BE2C (cell line): Measurements from ENCODE around the gene TRANK1.

Source experiments
- DNase-seq: peaks from one replicate; pipeline ENCODE4 v3.0.0-alpha.2; 2020
- H3K27me3 ChIP-seq: fragments of 250-450 bp; sonication (Bioruptor Pico); 2 replicates; pipeline ENCODE4 v1.5.1; 2020; ENCODE audit warnings: mild to moderate bottlenecking
- H3K36me3 ChIP-seq: fragments of 250-450 bp; sonication (Bioruptor Pico); 2 replicates; pipeline ENCODE4 v1.5.1; 2020; ENCODE audit warnings: mild to moderate bottlenecking
- H3K4me1 ChIP-seq: fragments of 250-450 bp; sonication (Bioruptor Pico); 2 replicates; pipeline ENCODE4 v1.5.1; 2020
- H3K4me3 ChIP-seq: 2 replicates; pipeline ENCODE4 v1.5.1; 2011; ENCODE audit warnings: low read depth, low read length
- H3K9me3 ChIP-seq: fragments of 250-450 bp; sonication (Bioruptor Pico); 2 replicates; pipeline ENCODE4 v1.5.1; 2020
- TF ChIP-seq, protein P1 (sequence below): IDR thresholded peaks from 2 replicates; pipeline ENCODE4 v1.5.1; 2012; ENCODE audit warnings: mild to moderate bottlenecking, low read depth, low read length

Gene TRANK1

DNA sequence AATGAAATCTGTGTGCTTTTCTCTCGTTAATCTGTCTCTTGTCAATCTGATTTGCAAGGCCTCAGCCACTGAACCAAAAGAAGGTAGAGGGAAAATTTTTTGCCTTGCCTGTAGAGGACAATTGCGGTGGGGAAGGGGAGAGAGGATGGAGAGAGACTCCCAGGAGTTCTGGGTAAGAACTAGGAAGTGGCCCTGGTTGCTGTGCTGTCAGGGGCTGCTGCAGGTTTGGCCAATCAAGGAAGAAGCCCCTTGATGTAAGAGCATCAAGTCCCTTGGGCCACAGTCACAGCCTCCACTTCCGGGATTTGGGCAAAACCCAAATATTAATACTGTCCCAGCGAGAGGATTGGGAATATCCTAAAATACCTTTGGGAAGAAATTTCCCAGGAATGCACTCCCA lies 43.3 kb downstream of the TRANK1 start:
- H3K4me1 ChIP-seq = no peaks in the 10 kb centered on the region
- no peaks in the 10 kb centered on the region for H3K36me3 ChIP-seq
- H3K27me3 ChIP-seq = no peaks in the 10 kb centered on the region
- TF ChIP-seq, protein P1, sequence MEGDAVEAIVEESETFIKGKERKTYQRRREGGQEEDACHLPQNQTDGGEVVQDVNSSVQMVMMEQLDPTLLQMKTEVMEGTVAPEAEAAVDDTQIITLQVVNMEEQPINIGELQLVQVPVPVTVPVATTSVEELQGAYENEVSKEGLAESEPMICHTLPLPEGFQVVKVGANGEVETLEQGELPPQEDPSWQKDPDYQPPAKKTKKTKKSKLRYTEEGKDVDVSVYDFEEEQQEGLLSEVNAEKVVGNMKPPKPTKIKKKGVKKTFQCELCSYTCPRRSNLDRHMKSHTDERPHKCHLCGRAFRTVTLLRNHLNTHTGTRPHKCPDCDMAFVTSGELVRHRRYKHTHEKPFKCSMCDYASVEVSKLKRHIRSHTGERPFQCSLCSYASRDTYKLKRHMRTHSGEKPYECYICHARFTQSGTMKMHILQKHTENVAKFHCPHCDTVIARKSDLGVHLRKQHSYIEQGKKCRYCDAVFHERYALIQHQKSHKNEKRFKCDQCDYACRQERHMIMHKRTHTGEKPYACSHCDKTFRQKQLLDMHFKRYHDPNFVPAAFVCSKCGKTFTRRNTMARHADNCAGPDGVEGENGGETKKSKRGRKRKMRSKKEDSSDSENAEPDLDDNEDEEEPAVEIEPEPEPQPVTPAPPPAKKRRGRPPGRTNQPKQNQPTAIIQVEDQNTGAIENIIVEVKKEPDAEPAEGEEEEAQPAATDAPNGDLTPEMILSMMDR = no peak
- no peak for DNase-seq
- no peaks in the 10 kb centered on the region for H3K9me3 ChIP-seq
- no peak overlapping the region for H3K4me3 ChIP-seq

DNA sequence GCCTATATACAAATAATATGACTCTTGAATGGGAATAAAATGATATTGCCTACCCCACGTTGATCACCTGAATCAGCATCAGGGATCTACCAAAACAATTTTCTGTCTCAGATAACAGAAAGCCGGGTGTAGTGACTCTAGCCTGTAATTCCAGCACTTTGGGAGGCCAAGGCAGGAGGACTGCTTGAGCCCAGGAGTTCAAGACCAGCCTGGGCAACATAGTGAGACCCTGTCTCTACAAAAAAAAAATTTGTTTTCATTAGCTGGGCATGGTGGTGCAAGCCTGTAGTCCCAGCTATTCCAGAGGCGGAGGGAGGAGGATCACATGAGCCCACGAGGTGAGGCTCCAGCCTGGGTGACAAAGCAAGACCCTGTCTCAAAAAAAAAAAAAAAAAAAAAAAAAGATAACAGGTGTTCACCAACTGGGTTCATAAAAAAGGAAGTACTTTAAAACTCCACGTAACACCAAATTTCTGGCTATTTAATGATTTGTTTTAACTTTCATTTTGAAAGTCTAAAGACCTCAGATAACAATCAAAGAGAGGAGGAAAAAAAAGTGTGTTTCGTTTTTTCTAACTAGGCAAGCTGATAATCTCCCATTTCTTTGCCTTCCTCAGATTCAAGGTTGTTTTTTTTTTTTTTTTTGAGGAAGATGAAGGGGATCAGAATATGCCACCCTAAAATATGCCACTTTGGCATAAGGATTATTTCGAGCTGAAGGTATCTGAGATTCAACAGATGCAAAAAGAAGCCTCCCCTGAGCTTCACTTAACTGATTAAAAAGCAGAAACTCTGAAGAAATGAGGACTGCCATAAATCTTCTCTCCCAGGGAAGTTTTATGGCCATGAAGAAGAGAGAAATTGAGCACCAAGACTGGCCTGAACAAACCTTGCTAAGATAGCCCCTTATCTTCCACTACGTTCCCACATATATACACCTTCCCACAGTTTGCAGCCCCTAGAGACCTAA lies 44.1 kb downstream of the TRANK1 start:
- Histone ChIP-seq H3K27me3 (no peaks in the 10 kb centered on the region), H3K36me3 (no peaks in the 10 kb centered on the region), H3K9me3 (no peaks in the 10 kb centered on the region), H3K4me3 (no peak overlapping the region), H3K4me1 (no peaks in the 10 kb centered on the region)
- no peak for DNase-seq
- TF ChIP-seq, protein P1 = no peak

DNA sequence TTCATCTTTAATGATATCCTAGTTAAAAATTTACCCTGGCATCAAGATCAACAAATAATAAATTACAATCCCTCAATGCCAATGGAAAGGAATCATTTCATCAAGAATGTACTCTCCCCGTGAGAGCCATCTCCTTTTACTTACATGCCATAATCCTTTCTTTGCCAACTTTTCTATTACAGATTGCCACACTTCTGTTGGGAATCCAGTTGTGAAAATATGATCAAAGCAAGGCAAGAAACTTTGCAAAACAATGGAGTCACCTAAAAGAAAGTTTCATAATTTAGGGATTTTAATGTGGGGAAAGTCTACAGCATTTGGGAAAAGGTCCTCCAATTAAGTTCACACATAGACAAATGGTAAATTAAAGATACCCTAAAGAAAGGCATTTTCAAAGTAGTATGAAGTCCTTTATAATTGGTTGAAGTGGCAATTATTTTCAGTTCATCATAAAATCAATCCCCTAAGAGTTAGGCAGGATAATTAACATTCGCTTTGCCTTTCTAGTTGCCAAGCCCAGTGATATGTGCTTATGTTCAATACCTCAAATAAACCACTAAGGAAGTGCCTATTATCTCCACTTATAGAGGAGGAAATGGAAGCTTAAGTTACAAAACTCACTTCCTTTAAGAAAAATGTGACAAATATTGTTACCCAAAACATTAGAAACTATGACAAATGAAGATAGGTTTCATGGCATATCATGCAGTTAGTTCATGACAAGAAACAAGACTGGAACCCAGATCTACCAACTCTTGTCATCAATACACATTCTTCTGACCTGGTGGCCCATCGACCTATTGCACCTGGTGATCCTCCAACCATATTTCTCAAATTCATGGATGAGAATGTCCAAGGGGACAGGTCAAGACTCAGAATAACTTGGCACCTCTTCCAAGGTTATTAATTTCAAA lies 49.1 kb downstream of the TRANK1 start:
- no peaks in the 10 kb centered on the region for H3K36me3 ChIP-seq
- TF ChIP-seq, protein P1 = no peak
- no peaks in the 10 kb centered on the region for H3K9me3 ChIP-seq
- H3K4me3 ChIP-seq = no peak overlapping the region
- DNase-seq = no peak
- H3K27me3 ChIP-seq = no peaks in the 10 kb centered on the region
- H3K4me1 ChIP-seq = no peaks in the 10 kb centered on the region

DNA sequence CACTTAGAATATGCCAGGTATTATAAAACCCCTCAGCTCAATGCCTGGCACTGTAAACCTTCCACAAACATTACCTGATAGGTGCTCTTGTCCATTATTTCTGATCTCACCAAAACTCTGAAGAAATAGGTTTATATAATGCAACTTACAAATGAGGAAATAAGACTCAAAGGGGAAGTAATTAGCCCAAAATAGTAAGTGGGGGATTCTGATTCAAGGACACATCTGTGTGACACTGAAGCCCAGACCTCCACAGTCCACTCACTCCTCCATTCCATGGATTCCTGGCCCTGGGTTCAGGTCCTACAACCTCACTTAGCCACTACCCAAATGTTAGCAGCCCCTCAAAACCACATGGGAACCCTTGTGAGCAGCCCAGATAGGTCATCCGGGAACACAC lies 49.9 kb downstream of the TRANK1 start:
- Histone ChIP-seq H3K9me3 (no peaks in the 10 kb centered on the region), H3K36me3 (no peaks in the 10 kb centered on the region), H3K4me1 (no peaks in the 10 kb centered on the region), H3K4me3 (no peak overlapping the region), H3K27me3 (no peaks in the 10 kb centered on the region)
- no peak for DNase-seq
- TF ChIP-seq, protein P1 = no peak

DNA sequence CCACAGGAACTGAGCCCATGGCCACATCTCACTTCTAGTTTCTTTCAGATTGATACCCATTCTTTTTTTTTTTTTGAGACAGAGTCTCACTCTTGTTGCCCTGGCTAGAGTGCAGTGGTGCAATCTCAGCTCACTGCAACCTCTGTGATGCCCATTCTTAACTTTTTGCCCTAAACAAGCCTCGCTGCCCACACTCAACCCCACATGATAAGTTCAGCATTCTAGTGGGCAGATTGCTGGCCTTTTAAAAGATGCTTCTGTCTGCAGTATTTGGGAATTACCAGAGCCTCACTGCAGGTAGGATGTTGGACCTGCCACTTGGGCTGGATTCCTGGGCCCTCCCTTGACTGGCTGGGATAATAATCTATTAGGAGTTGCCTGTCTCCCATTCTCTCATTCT lies 51.0 kb downstream of the TRANK1 start:
- Histone ChIP-seq H3K4me3 (no peak overlapping the region), H3K27me3 (no peaks in the 10 kb centered on the region), H3K9me3 (no peaks in the 10 kb centered on the region), H3K4me1 (no peaks in the 10 kb centered on the region), H3K36me3 (no peaks in the 10 kb centered on the region)
- no peak for DNase-seq
- TF ChIP-seq, protein P1 = no peak
